HG03342 (cell line): ENCODE measurements around the gene CTNNAL1.

ENCODE experiments used
- ATAC-seq: cut with Tn5 transposase; IDR thresholded peaks from one replicate; pipeline ENCODE4 v1.9.1; 2021; ENCODE audit warnings: mild to moderate bottlenecking, moderate library complexity; ENCODE audit not compliant: unreplicated experiment

Gene CTNNAL1

DNA sequence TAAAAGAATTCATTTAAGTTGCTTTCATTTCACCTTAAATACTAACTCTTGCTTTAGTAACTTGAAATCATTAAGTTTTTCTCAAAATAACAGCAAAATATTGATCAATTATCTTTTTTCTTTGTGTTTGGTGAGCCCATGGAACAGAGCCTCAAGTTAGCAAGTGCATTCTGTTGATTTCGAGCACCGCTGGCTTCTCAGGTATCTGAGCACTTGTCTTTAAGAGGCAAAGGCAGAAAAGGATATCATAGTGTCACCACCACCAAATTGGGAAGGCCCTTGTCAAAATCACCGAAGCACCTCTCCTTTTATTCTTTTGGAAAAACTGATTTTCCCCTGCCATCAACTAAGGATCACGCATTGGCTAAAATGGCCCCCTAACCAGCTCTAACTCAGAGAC is 17.1 kb upstream of the CTNNAL1 start:
- no peak for ATAC-seq

DNA sequence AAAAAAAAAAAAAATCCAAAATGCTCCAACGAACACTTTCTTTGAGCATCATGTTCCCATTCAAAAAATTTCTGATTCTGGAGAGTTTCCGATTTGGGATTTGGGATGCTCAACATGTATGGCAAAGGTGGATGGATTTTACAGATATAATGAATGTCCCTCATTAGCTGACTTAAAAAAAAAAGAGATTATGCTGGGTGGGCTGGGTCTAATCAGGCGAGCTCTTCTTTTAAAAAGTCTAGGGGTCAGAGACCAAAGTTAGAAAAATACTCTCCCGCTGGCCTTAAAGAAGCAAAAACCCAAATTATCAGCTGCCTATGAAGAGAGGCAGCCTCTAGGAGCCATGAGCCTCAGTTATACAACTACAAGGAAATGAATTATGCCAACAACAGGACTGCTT is 15.2 kb upstream of the CTNNAL1 start:
- no peak for ATAC-seq

DNA sequence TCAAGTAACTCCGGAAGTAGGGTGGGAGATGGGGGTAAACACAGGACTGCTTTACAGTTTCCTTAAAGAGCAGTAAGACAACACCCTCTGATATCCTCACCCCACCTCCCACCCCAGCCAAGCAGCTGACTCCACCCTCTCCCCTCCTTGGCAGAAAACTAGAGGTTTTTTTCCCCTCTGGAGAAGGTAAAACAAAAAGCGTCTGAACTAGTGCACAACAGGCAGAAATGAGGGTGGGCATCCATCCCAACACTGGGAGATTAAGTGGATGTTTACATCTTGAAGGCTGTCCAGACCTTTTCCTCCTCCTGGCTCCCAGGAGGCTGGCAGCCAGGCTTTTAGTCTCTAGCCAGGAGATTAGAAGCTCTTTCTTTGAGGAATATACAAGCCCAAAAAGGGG is 13.9 kb upstream of the CTNNAL1 start:
- no peak for ATAC-seq

DNA sequence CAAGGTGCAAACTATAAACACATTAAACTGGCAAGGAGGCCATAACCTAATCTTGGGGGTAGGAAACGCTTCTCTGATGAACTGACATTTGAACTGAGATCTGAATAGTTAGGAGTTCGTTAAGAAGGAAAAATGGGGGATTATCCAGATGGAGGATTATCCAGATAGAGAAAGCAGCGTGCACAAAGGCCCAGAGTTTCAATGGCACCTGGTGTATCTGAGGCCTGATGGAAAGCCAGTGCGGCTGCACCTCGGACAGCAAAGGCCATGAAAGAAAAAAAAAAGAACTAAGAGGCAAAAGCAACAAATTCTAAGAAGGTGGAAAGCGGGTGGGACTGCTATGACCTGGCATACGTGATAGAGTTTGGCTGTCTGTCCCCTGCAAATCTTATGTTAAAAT is 13.0 kb upstream of the CTNNAL1 start:
- no peak for ATAC-seq

DNA sequence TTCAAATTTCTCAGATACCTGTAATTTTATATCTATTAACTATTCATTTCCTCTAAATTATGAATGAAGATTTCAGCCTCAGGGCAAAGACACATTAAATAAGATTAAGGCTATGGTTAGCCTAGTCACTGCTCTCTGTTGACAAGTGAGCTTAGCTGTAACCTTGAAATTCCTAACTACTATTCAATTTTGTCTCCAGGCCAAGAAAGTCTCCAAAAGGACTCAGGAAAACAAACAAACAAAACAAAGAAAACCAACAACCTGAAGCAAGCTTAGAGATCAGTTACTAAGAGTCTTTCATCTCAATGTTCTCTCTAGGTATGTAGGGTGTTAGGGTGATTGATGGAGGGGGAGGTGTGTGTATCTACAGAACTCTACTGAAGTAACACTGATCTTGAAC is 9.6 kb upstream of the CTNNAL1 start:
- no peak for ATAC-seq

DNA sequence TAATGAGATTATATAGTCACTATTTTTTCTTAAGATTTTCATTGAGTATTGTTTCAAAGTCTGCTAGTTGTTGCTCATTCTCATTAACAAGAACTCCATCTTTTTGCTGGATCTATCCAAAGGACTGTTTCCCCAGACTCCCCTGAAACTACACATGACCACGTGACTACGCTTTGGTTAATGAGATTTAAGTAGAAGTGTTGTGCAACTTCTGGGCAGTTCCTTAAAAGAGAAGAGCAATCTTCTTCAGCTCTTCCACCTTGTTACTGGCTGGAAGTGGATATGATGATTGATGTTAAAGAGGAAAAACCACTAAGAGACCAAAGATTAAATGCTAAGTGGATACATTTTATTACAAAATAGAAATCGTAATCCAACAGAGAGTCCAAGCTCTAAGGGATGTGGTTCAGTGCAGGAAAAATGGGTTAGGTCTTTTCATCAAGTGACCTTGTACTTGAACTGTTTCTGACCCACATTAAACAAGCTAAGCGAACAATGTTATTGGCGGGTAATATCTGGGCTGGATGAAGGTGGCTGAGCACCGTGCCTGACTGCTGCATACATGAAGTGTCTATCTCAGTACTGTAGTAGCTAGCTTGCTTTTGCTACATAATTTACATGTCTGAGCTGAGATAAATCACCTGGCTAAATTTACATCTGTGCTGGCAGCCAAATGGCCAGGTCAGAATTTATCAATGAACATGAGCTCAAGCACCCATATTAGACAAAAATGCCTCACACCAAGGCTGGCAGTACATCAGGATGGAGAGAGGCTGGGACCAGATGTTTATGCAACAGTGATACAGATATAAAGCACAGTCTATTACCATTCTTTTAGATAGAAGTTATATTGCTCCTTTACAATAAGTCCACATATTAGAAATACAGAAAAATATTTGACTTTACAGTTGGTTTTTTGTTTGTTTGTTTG is 7.5 kb upstream of the CTNNAL1 start:
- ATAC-seq: no peak

DNA sequence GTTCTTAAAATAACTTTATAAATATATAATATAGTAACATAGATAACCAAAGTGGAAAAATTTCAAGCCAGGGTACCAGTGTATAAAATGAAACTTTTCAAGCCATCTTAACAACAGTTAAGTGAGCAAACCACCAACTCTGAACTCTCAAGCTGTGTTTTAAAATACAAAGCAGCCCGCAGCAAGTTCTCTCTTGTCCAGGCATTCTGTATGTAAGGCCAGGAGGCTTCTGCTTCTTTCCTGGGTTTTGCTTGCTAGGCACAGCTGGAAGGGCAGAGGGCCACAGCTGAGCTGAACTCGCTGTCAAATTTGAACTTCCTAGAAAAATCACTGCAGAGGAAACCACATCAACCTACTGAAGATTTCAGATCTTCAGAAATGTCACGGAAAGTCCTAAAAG is 6.8 kb upstream of the CTNNAL1 start:
- ATAC-seq: no peak

DNA sequence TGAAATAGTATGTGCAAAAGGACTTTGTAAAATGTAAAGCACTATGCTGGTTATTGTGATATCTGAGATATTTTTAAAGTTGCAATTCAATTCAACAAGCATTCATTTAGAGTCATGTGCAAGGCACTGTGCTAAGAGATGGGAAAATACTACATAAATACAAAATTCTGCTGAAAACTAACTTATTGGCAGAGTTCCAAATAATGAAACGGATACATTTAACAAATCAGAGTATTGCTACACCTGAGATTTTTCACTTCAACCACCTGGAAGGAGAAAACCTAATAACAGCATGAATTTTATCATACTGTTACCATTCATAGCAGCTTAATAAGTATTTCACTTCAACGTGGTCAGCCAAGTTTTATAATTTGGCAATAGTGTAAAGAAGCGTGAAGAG is 6.1 kb upstream of the CTNNAL1 start:
- no peak for ATAC-seq

DNA sequence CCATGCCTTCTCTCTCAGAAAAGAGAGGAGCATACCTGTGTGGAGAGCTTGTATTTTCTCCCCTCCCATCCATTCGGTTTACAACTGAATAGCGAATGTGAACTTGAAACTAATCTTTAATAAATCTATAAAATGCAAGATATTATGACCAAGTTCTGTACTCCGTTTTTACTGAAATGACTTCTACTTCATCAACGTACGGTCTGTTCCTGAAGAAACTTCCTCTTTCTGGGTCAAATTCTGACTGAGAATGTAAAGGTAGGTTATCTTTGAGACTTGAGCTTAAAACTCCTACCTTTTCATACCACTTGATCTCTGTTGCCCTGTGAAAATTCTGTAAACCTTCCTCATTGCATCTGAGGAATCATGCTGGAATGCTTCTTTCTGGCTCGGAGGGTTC is 4.2 kb upstream of the CTNNAL1 start:
- ATAC-seq: peak; percentile 43

DNA sequence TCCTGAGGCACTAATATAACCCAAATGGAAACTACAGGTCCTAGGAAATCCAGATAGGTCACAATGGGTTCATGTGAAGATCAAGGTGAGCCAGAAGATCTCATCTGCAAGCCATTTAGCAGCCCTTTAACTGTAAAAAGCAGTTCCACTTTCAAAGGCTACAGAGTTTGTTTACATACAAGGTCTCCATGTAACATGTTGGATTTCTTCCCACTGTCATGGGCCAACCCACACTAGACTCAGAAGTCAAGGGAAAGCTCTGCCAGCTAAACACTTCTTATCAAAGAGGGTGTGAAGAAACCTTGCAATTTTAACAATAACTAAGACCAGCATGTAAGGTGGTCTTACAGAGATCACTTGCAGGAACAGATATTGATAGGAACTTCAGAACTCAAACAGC is 3.8 kb upstream of the CTNNAL1 start:
- no peak for ATAC-seq

DNA sequence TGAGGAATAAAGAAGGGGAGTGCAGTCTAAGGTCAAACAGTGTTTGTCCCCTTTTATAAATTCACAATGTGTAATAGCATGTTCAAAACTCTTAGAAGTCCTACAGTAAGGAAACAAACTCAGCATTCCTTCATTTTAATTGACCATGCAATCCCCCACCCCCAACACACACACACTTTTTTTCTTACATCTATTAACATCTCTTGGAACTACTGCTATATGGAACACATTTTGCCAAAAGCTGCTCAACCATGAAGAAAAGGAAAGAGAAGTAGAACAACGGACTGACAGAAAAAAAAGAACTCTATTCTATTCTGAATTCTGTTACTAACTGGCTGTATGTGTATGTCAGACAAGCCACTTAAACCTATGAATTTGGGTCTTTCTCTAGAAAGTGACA is 2.8 kb upstream of the CTNNAL1 start:
- ATAC-seq: no peak

DNA sequence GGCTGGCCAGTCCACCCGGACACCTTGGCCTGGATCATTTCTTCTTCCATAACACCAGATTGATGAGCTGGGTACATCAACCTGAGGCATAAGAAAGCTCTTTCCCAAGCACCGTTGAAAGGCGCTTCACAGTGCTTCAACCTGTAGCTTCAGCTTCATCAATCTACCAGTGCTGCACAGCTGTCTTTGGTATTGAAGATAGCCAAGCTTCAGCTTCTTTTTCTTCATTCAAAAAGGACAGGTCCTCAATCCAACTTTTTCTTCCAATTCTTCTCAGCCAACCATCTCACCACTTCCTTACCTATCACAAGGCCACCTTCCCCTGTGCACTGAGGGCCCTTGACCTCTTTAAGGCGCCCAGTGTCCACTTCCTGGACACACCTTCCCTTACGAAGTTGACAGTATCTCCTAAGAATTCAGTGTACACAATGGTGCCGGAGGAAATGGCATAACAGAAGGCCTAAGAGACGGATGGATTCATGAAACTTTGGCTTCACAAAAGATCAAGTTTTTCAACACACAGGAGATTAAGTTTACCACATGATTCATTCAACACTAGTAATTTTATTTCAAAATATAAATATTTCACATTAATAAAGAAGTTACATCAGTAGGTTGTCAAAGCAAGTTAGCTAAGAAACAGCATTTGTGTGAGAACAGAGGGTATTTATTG is 1.4 kb upstream of the CTNNAL1 start:
- ATAC-seq: no peak

DNA sequence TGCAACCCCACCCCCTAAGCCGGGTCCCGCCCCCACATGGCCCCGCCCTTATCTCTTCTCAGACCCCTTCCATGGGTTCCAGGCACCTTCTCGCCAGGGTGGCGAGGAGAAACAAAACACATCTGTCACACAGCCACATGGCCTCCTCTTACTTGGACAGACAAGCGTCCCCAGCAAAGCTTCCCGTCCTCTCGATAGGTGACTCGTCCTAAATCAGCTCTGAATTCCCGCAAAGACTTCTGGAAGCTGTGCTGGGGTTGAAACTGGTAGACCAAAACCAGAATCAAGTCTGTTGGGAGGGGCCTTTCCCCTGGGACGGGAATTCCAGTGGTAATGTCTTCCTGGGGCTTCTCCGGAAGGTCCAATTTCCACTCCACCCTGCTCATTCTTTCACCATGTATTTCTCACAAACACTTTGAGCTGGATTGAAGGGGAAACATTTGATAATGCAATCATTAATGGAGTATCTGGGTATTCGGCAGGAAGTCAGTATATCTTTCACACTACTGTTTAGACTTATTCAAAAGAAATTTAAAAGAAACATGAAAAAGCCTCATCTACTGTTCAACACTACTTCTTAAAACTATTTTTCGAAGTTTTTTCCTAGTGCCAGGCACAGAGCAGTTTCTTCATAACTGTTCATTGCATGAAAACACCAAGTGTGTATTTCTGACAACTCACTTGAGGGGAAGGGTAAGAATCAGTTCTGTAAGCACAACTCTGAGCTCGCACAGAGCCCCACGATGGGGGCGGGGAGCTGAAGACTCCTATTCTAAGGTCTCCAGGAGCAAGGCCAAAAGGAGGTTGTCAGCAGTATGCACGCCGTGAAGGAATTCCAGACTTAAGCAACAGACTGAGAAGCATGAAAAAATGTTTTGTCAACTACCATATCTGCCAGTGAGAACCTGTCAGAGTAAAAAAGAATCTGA is 644 bp upstream of the CTNNAL1 start:
- no peak for ATAC-seq

DNA sequence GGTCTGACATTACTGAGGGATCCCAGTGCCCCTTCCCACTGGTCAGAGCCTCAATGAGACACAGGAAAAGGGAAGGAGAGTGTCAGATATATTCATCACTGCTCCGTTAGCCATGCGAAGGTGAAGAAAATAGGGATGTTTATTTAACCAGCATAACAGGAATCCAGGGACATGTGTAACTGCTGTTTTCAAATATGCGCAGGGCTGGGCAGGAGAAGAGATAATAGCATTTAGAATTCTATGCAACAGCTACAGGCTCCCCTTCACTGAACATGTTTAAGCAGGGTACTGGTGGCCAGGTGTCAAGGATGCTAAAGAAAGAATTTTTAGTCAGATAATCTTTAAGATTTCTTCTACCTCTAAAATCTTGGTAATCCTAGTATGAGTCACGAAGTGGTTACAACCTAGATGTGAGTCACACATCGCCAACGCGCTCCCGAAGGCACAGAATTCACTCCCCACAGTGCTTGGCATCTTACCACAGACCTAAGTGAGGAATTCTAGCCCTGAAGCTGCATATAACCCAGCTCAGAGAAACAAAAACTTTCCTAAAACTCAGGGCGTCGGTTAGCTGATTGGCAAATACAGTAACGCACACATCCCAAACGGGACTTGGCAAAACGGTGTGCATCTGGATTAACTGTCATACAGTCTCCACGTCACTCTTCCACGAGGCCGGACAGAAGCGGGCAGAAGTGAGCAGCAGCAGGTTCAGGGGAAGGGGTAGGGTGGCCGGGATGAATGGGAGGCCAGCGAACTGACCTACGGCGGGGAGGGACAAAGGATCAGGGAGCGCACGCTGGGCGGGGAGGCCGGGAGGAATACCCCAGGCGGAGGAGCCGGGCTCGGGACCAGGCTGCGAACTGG is 1.1 kb downstream of the CTNNAL1 start:
- ATAC-seq: peak; percentile 37

DNA sequence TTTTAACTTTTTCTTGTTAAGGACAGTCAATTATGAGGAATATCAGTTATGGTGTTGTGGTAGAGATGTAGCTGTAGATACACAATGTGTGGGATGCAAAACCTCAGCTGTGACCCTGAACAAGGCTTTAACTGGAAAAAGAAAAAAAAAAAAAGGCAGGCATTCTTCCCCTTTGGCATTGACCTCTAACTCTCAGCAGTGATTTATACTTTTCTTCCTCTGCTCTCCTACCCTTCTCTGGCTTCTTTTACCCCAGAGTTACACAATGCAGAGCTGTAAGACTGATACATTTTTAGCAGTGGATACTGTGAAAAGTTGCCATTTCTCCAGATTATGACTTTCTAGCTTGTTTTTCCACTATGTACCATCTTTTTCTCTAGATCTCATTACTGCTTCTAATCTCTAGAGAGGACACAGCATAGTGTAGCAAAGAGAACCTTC is 2.0 kb downstream of the CTNNAL1 start:
- no peak for ATAC-seq

DNA sequence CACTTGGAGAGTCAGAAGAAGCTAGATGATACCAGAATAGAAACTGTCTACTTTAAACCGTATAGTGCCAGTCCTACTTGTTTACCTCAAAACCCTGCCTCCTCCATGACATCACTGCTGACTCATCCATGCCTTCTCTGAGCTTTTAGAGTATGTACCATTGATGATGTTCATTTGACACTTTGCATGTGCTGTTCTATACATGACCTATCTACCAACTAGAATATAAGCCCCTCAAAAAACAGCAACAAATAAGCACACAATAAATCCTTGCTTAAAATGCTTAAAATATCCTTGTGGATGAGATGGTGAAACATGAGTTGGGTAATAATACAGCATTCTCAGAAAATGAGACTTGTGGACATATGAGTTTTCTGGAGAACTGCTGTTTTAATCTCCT is 2.6 kb downstream of the CTNNAL1 start:
- ATAC-seq: peak; percentile 43

DNA sequence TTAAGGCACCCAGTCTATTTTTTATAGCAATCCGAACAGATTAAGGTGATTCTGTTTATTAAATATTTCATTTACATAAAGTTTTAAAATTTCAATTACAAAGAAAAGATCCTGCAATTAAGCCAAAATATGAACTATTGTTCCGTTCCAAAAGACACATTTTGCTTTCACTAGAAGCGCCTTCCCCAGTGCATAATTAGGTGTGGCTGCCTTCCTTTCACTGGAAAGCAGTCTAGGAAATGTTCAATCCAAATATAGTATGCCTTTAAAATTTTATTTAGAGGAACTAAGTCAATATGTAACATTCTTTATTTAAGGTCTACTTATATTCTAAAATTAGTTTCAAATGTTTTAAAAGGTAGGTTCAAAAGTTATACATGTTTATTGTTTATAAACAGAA is 7.6 kb downstream of the CTNNAL1 start:
- no peak for ATAC-seq

DNA sequence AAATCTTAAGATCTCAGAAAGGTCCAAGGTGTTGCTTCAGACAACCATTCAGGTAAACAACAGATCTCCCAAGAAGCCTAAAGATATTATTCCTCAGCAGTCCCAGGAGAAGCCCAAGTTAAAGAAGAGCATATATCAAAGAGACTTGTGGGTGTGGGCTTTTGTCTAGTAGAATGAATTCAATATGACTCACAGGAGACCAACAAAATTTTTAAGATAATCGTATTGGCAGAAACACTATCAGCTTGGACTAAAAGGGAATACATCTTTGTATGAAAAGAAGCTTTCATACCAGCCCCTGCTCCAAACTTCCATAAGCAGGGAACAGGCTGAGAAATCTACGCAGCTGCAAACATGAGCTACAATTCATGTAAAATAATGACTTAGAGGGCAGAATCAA is 10.2 kb downstream of the CTNNAL1 start:
- no peak for ATAC-seq

DNA sequence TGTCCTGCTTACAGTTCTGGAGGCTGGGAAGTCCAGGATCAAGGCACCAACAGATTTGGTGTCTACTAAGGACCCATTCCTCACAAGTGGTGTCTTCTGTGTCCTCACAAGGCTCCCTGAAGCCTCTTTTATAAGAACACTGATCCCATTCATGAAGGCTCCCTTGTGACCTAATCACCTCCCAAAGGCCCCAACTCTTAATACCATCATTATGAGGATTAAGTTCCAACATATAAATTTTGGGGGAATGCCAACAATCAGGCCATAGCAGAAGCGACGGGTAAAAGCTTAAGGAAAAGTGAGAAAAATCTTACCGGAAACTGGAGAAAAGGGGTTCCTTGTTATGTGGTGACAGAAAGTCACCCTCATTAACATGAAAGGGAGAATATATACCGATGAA is 11.2 kb downstream of the CTNNAL1 start:
- no peak for ATAC-seq

DNA sequence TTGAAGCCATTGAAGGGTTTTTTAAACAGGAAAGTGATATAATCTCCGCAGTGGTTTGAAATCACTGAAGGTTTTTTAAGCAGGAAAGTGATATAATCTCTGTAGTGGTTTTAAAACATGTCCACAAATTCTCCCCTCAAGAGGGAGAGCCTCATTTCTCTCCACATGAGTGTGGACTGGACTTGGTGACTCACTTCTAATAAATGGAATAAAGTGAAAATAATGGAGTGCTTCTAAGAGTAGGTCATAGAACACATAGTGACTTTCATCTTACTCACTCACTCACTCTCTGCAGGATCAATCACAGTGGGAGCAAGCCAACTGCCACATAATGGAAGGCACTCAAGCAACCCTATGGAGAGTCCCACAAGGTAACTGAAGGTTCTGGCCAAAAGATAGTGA is 12.0 kb downstream of the CTNNAL1 start:
- no peak for ATAC-seq
